Endothelial cell of umbilical vein (primary cell): Measurements from ENCODE around the gene CARHSP1.

Experiments
- CTCF ChIP-seq, 2 donors: IDR thresholded peaks; 1 replicate in 1 of 2; 2 replicates in 1 of 2; pipeline ENCODE4 v1.5.1; 2011; ENCODE audit warnings: low read length in 2 of 2, mild to moderate bottlenecking in 2 of 2, moderate library complexity in 2 of 2, control low read depth in 1 of 2, inconsistent platforms in 1 of 2, low read depth in 1 of 2; ENCODE audit not compliant: insufficient read depth in 1 of 2; ENCODE audit errors: extremely low read depth in 1 of 2
- EZH2 ChIP-seq: IDR thresholded peaks from 2 replicates; pipeline ENCODE4 v1.6.1; 2012; ENCODE audit warnings: borderline replicate concordance, low read depth, mild to moderate bottlenecking, moderate library complexity, low read length, inconsistent platforms; ENCODE audit not compliant: severe bottlenecking
- MYC ChIP-seq: IDR thresholded peaks from one replicate; pipeline ENCODE4 v1.6.1; 2011; ENCODE audit warnings: mild to moderate bottlenecking, low read depth, low read length
- POLR2A ChIP-seq: IDR thresholded peaks from 2 replicates; pipeline ENCODE4 v1.6.1; 2012; ENCODE audit warnings: low read depth, mild to moderate bottlenecking, control low read depth, low read length
- POLR2AphosphoS5 ChIP-seq: IDR thresholded peaks from 2 replicates; pipeline ENCODE4 v1.6.1; 2012; ENCODE audit warnings: low read depth, mild to moderate bottlenecking, control low read depth, low read length, moderate library complexity; ENCODE audit not compliant: insufficient read depth

- TF ChIP-seq CTCF (IDR thresholded peaks at IDR 0.05; ENCODE audit: extremely low read depth in 1 of 2, insufficient read depth in 1 of 2, low read depth in 1 of 2, low read length in 2 of 2) (no peak), POLR2AphosphoS5 (no peak), EZH2 (no peak), POLR2A (no peak), MYC (no peak)
Measured at GRCh38 chr16:8894736-8895334, 26.0 kb upstream of the CARHSP1 start.
